GM23338 (cell line): ENCODE measurements around the gene SLC19A1. TPM values are rescaled to one million over a fixed set of nuclear protein-coding genes. Genes with fewer than 3 reads are reported as not detected.

ENCODE experiments used
- ATAC-seq: fragments of 200-7000 bp; cut with Tn5 transposase; 3 replicates; pipeline ENCODE4 v1.9.1; 2020
- DNase-seq: peaks from one replicate; pipeline ENCODE4 v3.0.0-alpha.2; 2015; ENCODE audit warnings: low spot score
- H2AFZ ChIP-seq: fragments of 200-600 bp; sonication (generic); 2 replicates; pipeline ENCODE4 v1.8.0; 2016; ENCODE audit warnings: antibody characterized with exemption, mild to moderate bottlenecking, moderate library complexity
- H3F3A ChIP-seq: fragments of 200-600 bp; sonication (generic); replicated peaks from 2 replicates; pipeline ENCODE4 v1.8.0; 2017; ENCODE audit warnings: antibody characterized with exemption, mixed run types, low read depth
- H3K27ac ChIP-seq: fragments of 200-600 bp; sonication (generic); 2 replicates; pipeline ENCODE4 v1.6.1; 2016; ENCODE audit warnings: low read depth
- H3K27me3 ChIP-seq: fragments of 200-600 bp; sonication (generic); 2 replicates; pipeline ENCODE4 v1.8.0; 2016; ENCODE audit warnings: mild to moderate bottlenecking, mixed run types, moderate library complexity; ENCODE audit not compliant: insufficient read depth
- H3K36me3 ChIP-seq: fragments of 200-600 bp; sonication (generic); 2 replicates; pipeline ENCODE4 v1.8.0; 2016; ENCODE audit warnings: mild to moderate bottlenecking; ENCODE audit not compliant: insufficient read depth
- H3K4me1 ChIP-seq: fragments of 200-600 bp; sonication (generic); 2 replicates; pipeline ENCODE4 v1.8.0; 2016; ENCODE audit warnings: mild to moderate bottlenecking, moderate library complexity; ENCODE audit not compliant: insufficient read depth
- H3K4me2 ChIP-seq: fragments of 200-600 bp; sonication (generic); 2 replicates; pipeline ENCODE4 v1.7.1; 2017; ENCODE audit warnings: mixed run types
- H3K4me3 ChIP-seq: fragments of 200-600 bp; sonication (generic); 2 replicates; pipeline ENCODE4 v1.6.1; 2016; ENCODE audit warnings: mixed run types
- H3K79me2 ChIP-seq: fragments of 200-600 bp; sonication (generic); replicated peaks from 2 replicates; pipeline ENCODE4 v1.8.0; 2017; ENCODE audit warnings: mild to moderate bottlenecking; ENCODE audit not compliant: insufficient read depth
- H3K9me2 ChIP-seq: fragments of 200-600 bp; sonication (generic); 2 replicates; pipeline ENCODE4 v1.8.0; 2017; ENCODE audit not compliant: insufficient read depth
- H4K20me1 ChIP-seq: fragments of 200-600 bp; sonication (generic); replicated peaks from 2 replicates; pipeline ENCODE4 v1.8.0; 2017; ENCODE audit warnings: mild to moderate bottlenecking; ENCODE audit not compliant: insufficient read depth
- H3K27ac Mint-ChIP-seq: 2 replicates; pipeline ENCODE4 v1.8.0; 2020; ENCODE audit warnings: inconsistent platforms, mild to moderate bottlenecking, moderate library complexity, mixed read lengths
- H3K27me3 Mint-ChIP-seq: 3 replicates; pipeline ENCODE4 v1.8.0; 2022; ENCODE audit warnings: low read depth, mild to moderate bottlenecking, moderate library complexity, mixed read lengths, inconsistent platforms; ENCODE audit not compliant: insufficient read depth, poor library complexity
- H3K36me3 Mint-ChIP-seq: 3 replicates; pipeline ENCODE4 v1.8.0; 2021; ENCODE audit warnings: low read depth, mild to moderate bottlenecking, inconsistent platforms, moderate library complexity, mixed read lengths
- H3K4me1 Mint-ChIP-seq: 3 replicates; pipeline ENCODE4 v1.8.0; 2020; ENCODE audit warnings: mild to moderate bottlenecking, inconsistent platforms, mixed read lengths
- H3K4me3 Mint-ChIP-seq: 3 replicates; pipeline ENCODE4 v1.8.0; 2021; ENCODE audit warnings: moderate library complexity, mild to moderate bottlenecking, inconsistent platforms, mixed read lengths
- H3K9me3 Mint-ChIP-seq: 3 replicates; pipeline ENCODE4 v1.8.0; 2020; ENCODE audit warnings: moderate library complexity, mild to moderate bottlenecking, inconsistent platforms, mixed read lengths
- CREB1 ChIP-seq: fragments of 250-450 bp; sonication (Bioruptor Pico); IDR thresholded peaks from 2 replicates; pipeline ENCODE4 v1.5.0; 2020; ENCODE audit warnings: low read depth, mild to moderate bottlenecking, moderate library complexity
- EZH2 ChIP-seq: fragments of 200-600 bp; sonication (generic); IDR thresholded peaks from one replicate; pipeline ENCODE4 v1.8.0; 2017; ENCODE audit warnings: antibody characterized with exemption, mild to moderate bottlenecking, low read depth; ENCODE audit not compliant: unreplicated experiment
- EZH2phosphoT487 ChIP-seq: fragments of 200-600 bp; sonication (generic); IDR thresholded peaks from one replicate; pipeline ENCODE4 v1.8.1; 2018; ENCODE audit warnings: antibody characterized with exemption; ENCODE audit not compliant: unreplicated experiment
- JUNB ChIP-seq: IDR thresholded peaks from one replicate; pipeline ENCODE4 v1.6.1; 2016; ENCODE audit warnings: antibody characterized with exemption; ENCODE audit not compliant: unreplicated experiment
- NANOG ChIP-seq: IDR thresholded peaks from 2 replicates; pipeline ENCODE4 v1.6.1; 2016; ENCODE audit warnings: antibody characterized with exemption, borderline replicate concordance
- POLR2AphosphoS5 ChIP-seq: IDR thresholded peaks from 2 replicates; pipeline ENCODE4 v1.6.1; 2016; ENCODE audit warnings: antibody characterized with exemption, low read depth
- REST ChIP-seq: IDR thresholded peaks from one replicate; pipeline ENCODE4 v1.6.1; 2018; ENCODE audit warnings: antibody characterized with exemption; ENCODE audit not compliant: unreplicated experiment
- STAT1 ChIP-seq: IDR thresholded peaks from one replicate; pipeline ENCODE4 v1.6.1; 2016; ENCODE audit warnings: antibody characterized with exemption; ENCODE audit not compliant: unreplicated experiment
- ZNF331 ChIP-seq: fragments of 250-450 bp; sonication (Bioruptor Pico); IDR thresholded peaks from 2 replicates; pipeline ENCODE4 v1.5.0; 2020; ENCODE audit warnings: low read depth, mild to moderate bottlenecking, moderate library complexity
- ZNF462 ChIP-seq: fragments of 250-450 bp; sonication (Bioruptor Pico); IDR thresholded peaks from 2 replicates; pipeline ENCODE4 v1.5.0; 2020; ENCODE audit warnings: mild to moderate bottlenecking, moderate library complexity
- polyA plus RNA-seq: library from polyadenylated mRNA; unstranded; fragments of >200 nt; fragmentation: Nextera tagmentation; extraction: Ambion mirVana; gene quantifications from 2 replicates; pipeline ENCODE4 v1.2.1, GENCODE V29; 2016
- total RNA-seq: library from RNA; depleted of rRNA; stranded (reverse); fragments of >200 nt; shearing (Covaris generic); gene quantifications from 2 replicates; pipeline ENCODE4 v1.2.3, GENCODE V29; 2014

Gene SLC19A1
- total and polyA plus RNA-seq, 2 experiments from 2014 or later = 31.2 to 33.0 TPM

DNA sequence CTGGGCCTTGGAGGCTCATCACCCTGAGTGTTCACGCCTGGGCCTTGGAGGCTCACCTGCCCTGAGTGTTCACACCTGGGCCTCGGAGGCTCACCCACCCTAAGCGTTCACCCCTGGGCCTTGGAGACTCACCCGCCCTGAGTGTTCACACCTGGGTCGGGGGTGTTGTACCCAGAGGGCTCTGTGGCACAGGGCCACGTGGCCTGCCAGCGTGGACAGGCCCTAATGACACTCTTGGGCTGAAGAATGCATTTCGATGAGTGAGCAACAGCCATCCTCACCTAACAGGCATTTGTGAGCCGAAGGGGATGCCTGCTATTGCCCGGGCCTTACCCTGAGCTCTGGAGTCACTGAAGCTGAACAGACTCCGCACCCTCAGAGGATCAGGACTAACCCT, 17.5 kb downstream of the SLC19A1 start:
- Mint-ChIP-seq H3K27ac (no peak overlapping the region), H3K27me3 (peaks cover 11% of the 10 kb centered on the region), H3K36me3 (peaks cover 60% of the 10 kb centered on the region), H3K4me1 (0 out of 3 replicates have a peak, but pooled peaks cover 2% of the 10 kb centered on the region), H3K4me3 (no peak overlapping the region), H3K9me3 (peaks cover 18% of the 10 kb centered on the region)
- no peak for DNase-seq
- TF ChIP-seq POLR2AphosphoS5 = no peak
- no peak for TF ChIP-seq REST
- no peak for TF ChIP-seq ZNF331 (CRISPR knock-in tag)
- TF ChIP-seq STAT1 = no peak
- TF ChIP-seq ZNF462 (CRISPR knock-in tag) = no peak
- no peak for TF ChIP-seq CREB1 (CRISPR knock-in tag)
- no peak for TF ChIP-seq NANOG
- TF ChIP-seq EZH2 = no peak
- no peak for TF ChIP-seq EZH2phosphoT487
- TF ChIP-seq JUNB = no peak
- H3K27ac ChIP-seq = no peak overlapping the region
- no peak overlapping the region for H3K4me3 ChIP-seq
- H3K4me1 ChIP-seq = no peaks in the 10 kb centered on the region
- no peaks in the 10 kb centered on the region for H3K27me3 ChIP-seq
- no peak overlapping the region for H3K4me2 ChIP-seq
- H3K36me3 ChIP-seq = peaks cover 13% of the 10 kb centered on the region; the same call in 1 of the 2 replicates
- ATAC-seq = no peak
- no peak overlapping the region for H2AFZ ChIP-seq
- no peaks in the 10 kb centered on the region; the same call in 1 of the 2 replicates for H3K79me2 ChIP-seq
- H3K9me2 ChIP-seq = no peaks in the 10 kb centered on the region; the same call in 1 of the 2 replicates
- 0 out of 2 replicates have a peak, but pooled peaks cover 5% of the 10 kb centered on the region for H4K20me1 ChIP-seq
- H3F3A ChIP-seq = no peaks in the 10 kb centered on the region
